Colonic mucosa (tissue), 4 donors: ENCODE measurements around the gene C1QTNF5. TPM values are rescaled to one million over a fixed set of nuclear protein-coding genes. Genes with fewer than 3 reads are reported as not detected.

Source experiments
- DNase-seq: peaks from one replicate; pipeline ENCODE4 v3.0.0-alpha.2; 2020
- H3K27ac ChIP-seq: fragments of 200-600 bp; one replicate; pipeline ENCODE4 v1.8.0; 2021
- H3K27me3 ChIP-seq: fragments of 200-600 bp; one replicate; pipeline ENCODE4 v1.8.0; 2021
- H3K36me3 ChIP-seq: fragments of 200-600 bp; one replicate; pipeline ENCODE4 v1.8.0; 2021
- H3K4me1 ChIP-seq: fragments of 200-600 bp; one replicate; pipeline ENCODE4 v1.8.0; 2021; ENCODE audit warnings: mild to moderate bottlenecking
- H3K4me3 ChIP-seq: fragments of 200-600 bp; one replicate; pipeline ENCODE4 v1.8.0; 2021
- H3K9ac ChIP-seq, 2 donors: one replicate each; pipeline ENCODE4 v1.7.0; 2013; ENCODE audit warnings: control low read depth in 2 of 2, low read depth in 2 of 2, low read length in 2 of 2
- H3K9me3 ChIP-seq: fragments of 200-600 bp; one replicate; pipeline ENCODE4 v1.8.0; 2021
- CTCF ChIP-seq: fragments of 200-600 bp; IDR thresholded peaks from one replicate; pipeline ENCODE4 v1.8.0; 2022; ENCODE audit warnings: antibody characterized with exemption, mild to moderate bottlenecking
- intact Hi-C: fragments of 100-400 bp; cut with DNase I; formaldehyde crosslinking; loops from one replicate; pipeline ENCODE4 v1.14.1; 2022
- total RNA-seq, 2 donors: library from RNA; stranded (reverse); fragmentation: NEBNext Ultra II Directional in 1 of 2; extraction: Animal tissue kit (Norgen Biotek cat#: 25700) in 1 of 2; gene quantifications; one replicate each; pipeline ENCODE4 v1.2.1, GENCODE V29; 2021
- donor health status: healthy.
- donor health status: DM: no; HTN: no; CAD: no.
- donor health status: DM: no; HTN: no; CAD: no.

The C1QTNF5 gene
- total RNA-seq, 2 donors from 2014 or later, result 5.3 to 8.7 TPM

DNA sequence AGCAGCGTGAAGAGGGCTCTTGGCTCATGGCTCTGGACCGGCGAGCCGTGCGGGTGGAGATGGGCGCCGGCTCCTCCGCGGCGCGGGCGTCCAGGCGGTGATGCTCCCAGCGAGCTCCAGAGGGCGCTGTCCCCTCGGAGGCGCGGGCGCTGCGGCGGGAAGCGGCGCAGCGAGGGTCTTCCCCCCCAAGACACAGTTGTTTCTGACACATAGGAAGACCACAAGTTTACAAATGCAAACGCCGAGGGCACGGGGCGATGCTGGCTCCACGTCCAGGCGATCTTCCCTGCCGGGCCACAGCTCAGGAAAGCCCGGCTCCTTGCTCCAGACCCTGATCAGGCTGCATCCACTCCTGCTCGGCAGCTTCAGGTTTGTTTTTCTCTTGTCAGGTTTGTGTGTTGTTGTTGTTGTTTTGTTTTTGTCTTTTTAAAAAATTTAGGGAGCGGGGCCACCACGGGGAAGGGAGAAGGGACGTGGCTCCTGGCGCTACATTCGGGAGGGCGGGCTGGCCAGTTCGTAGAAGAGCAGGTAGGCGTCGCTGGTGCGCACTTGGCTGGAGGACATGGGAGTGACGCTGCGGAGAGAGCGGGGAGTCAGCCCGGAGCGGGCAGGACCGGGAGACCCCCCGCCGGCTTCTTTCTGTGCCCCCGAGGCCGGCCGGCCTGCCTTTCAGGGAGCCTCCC is 15.8 kb upstream of the C1QTNF5 start:
- Histone ChIP-seq H3K9me3 (no peaks in the 10 kb centered on the region), H3K27ac (no peak overlapping the region), H3K9ac (peak overlapping the region; percentile 73 to 75), H3K36me3 (no peaks in the 10 kb centered on the region), H3K4me3 (peak overlapping the region; percentile 49), H3K4me1 (no peaks in the 10 kb centered on the region), H3K27me3 (no peaks in the 10 kb centered on the region)
- peak; percentile 90 for TF ChIP-seq CTCF
- intact Hi-C loops, result loop anchor here (2.0 kb wide), 2 partner anchors 16 to 118 kb away; no protein-coding TSS in a partner anchor
- DNase-seq, result peak; percentile 87

DNA sequence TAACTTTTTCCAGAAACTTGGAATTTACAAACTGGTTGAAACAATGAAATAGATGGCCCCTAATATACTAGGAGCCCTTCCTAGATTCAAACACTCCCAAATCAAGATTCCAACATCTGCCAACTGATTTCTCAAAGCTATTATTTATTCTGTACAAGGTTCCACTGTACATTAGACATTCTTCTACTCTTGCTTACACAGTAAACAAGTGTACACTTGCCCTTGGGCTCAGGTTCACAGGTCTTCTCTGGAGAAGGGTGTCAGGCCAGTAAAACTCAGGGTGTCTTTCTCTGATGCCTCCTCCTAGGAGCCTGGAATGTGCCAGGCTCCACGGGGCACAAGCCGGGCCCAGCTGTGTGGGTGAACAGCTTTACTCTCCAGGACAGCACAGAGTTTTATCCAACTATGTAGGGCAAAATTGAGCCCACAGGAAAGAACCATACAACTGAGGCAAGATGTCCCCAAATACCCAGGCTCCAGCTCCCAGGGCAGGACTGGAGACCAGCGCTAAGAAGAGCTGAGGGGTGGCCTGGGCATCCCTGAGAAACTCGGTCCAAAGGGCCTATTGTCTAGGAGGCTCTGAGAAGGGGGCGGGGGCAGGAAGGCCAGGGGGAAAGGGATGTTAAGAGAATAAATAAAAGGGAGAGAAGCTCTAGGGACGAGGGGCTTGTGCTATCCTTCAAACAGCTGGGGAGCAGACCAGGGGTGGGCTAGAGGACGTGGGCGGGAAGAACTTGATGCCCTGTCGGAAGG is 14.6 kb upstream of the C1QTNF5 start:
- Histone ChIP-seq H3K27me3 (no peaks in the 10 kb centered on the region), H3K27ac (no peak overlapping the region), H3K4me1 (no peaks in the 10 kb centered on the region), H3K9ac (no peak overlapping the region), H3K4me3 (no peak overlapping the region), H3K9me3 (no peaks in the 10 kb centered on the region), H3K36me3 (no peaks in the 10 kb centered on the region)
- DNase-seq, result no peak
- intact Hi-C loops, result no loop called here
- TF ChIP-seq CTCF, result no peak

DNA sequence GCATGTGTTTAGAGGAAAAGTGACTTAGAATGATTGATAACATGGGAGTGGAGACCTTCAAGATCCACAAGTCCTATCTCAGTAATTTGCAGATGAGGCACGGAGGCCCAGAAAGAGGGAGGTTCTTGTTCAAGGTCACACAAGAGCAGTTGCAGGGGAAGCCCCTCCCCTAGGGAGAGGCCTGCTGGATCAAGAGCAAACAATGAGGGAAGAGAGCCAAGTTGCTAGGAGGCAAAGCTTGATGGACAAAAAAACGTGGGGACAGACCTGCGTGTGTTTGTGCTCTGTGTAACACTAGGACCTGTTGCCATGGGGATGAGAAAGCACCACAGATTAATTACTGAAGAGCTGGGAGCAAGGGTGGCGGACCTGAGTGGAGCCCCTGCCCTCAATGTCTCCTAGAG is 12.2 kb upstream of the C1QTNF5 start:
- H3K27ac ChIP-seq, result no peak overlapping the region
- no peak overlapping the region for H3K9ac ChIP-seq
- no peaks in the 10 kb centered on the region for H3K4me1 ChIP-seq
- intact Hi-C loops, result no loop called here
- H3K27me3 ChIP-seq, result no peaks in the 10 kb centered on the region
- no peak for DNase-seq
- H3K36me3 ChIP-seq, result no peaks in the 10 kb centered on the region
- H3K4me3 ChIP-seq, result no peak overlapping the region
- TF ChIP-seq CTCF, result no peak
- no peaks in the 10 kb centered on the region for H3K9me3 ChIP-seq

DNA sequence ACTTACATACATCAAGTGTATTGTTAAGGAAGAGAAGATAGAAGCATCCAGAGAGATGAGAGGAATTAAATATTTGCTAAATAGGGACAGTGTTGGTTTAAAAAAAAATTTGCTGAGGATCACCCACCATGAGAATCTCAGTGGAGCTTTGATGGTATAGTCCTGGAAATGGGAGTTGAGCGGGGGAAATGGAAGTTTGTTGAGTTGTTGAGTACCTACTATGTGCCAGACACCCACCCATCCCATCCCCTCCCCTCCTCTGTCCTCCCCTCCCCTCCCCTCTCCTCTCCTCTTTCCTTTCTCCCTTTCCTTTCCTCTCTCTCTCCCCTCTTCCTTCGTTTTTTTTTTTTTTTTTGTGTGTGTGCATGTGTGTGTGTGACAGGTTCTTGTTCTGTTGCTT is 10.5 kb upstream of the C1QTNF5 start:
- no peak overlapping the region for H3K9ac ChIP-seq
- TF ChIP-seq CTCF, result no peak
- DNase-seq, result no peak
- no peaks in the 10 kb centered on the region for H3K36me3 ChIP-seq
- H3K4me1 ChIP-seq, result no peaks in the 10 kb centered on the region
- intact Hi-C loops, result no loop called here
- no peak overlapping the region for H3K27ac ChIP-seq
- no peaks in the 10 kb centered on the region for H3K27me3 ChIP-seq
- H3K9me3 ChIP-seq, result no peaks in the 10 kb centered on the region
- H3K4me3 ChIP-seq, result no peak overlapping the region

GRCh38 chr11:119350302-119350701 is 9.6 kb upstream of the C1QTNF5 start:
- no peak overlapping the region for H3K9ac ChIP-seq
- H3K36me3 ChIP-seq, result no peaks in the 10 kb centered on the region
- intact Hi-C loops, result no loop called here
- DNase-seq, result no peak
- no peak for TF ChIP-seq CTCF
- no peak overlapping the region for H3K4me3 ChIP-seq
- H3K27me3 ChIP-seq, result no peaks in the 10 kb centered on the region
- no peaks in the 10 kb centered on the region for H3K9me3 ChIP-seq
- no peaks in the 10 kb centered on the region for H3K4me1 ChIP-seq
- H3K27ac ChIP-seq, result no peak overlapping the region
